Mucosa of descending colon (tissue), 3 donors: ENCODE measurements around the gene KLK12. TPM values are rescaled to one million over a fixed set of nuclear protein-coding genes. Genes with fewer than 3 reads are reported as not detected.

Experiments
- ATAC-seq: fragments of 200-7000 bp; cut with Tn5 transposase; one replicate; pipeline ENCODE4 v1.9.1; 2020; ENCODE audit warnings: mild to moderate bottlenecking, moderate library complexity
- DNase-seq, 3 donors: peaks; one replicate each; pipeline ENCODE4 v3.0.0-alpha.2; 2020
- H3K36me3 ChIP-seq: fragments of 200-600 bp; one replicate; pipeline ENCODE4 v1.8.0; 2021; ENCODE audit warnings: low read depth, mild to moderate bottlenecking
- H3K4me1 ChIP-seq: fragments of 200-600 bp; one replicate; pipeline ENCODE4 v1.8.0; 2021; ENCODE audit warnings: low read depth, mild to moderate bottlenecking
- H3K4me3 ChIP-seq: fragments of 200-600 bp; one replicate; pipeline ENCODE4 v1.8.0; 2021; ENCODE audit warnings: mild to moderate bottlenecking
- H3K9me3 ChIP-seq: fragments of 200-600 bp; one replicate; pipeline ENCODE4 v1.8.0; 2021; ENCODE audit warnings: mild to moderate bottlenecking
- intact Hi-C, 2 donors: fragments of 100-400 bp; cut with DNase I in 1 of 2; cut with micrococcal nuclease in 1 of 2; formaldehyde crosslinking; loops; one replicate each; pipeline versions ENCODE4 v1.11.0 to v1.11.1; 2022; cut with DNase I, micrococcal nuclease
- long read RNA-seq, 2 donors: library from polyadenylated mRNA; unstranded; transcript quantifications; one replicate each; pipeline ENCODE4 v2.0.0, GENCODE V29; 2019 to 2021
- total RNA-seq, 3 donors: library from RNA; stranded (reverse); fragmentation: NEBNext Ultra II Directional in 2 of 3; extraction: Animal tissue kit (Norgen Biotek cat#: 25700) in 2 of 3; gene quantifications; one replicate each; pipeline versions ENCODE4 v1.2.1 to v1.2.4, GENCODE V29; 2021 to 2023
- TF ChIP-seq, protein P1 (sequence below): fragments of 200-600 bp; IDR thresholded peaks from one replicate; pipeline ENCODE4 v1.8.0; 2022; ENCODE audit warnings: antibody characterized with exemption, mild to moderate bottlenecking
- donor health status: DM: no; HTN: no; CAD: no; lungs with moderate emphysema.
- donor health status: DM: no; HTN: no; CAD: no.
- donor health status: DM: no; HTN: yes; CAD: no.

The KLK12 gene, protein sequence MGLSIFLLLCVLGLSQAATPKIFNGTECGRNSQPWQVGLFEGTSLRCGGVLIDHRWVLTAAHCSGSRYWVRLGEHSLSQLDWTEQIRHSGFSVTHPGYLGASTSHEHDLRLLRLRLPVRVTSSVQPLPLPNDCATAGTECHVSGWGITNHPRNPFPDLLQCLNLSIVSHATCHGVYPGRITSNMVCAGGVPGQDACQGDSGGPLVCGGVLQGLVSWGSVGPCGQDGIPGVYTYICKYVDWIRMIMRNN
- total RNA-seq, result 1 to 10 TPM in 1 of 3 donors, not detected in 2; 1.0 TPM
- long read RNA-seq, donor 1, result 0 reads
- long read RNA-seq, donor 2, partial matches to known transcripts, result 0 of 1 reads
- long read RNA-seq, donor 2, other reads (novel, unspliced or antisense), result 1 of 1 reads

DNA sequence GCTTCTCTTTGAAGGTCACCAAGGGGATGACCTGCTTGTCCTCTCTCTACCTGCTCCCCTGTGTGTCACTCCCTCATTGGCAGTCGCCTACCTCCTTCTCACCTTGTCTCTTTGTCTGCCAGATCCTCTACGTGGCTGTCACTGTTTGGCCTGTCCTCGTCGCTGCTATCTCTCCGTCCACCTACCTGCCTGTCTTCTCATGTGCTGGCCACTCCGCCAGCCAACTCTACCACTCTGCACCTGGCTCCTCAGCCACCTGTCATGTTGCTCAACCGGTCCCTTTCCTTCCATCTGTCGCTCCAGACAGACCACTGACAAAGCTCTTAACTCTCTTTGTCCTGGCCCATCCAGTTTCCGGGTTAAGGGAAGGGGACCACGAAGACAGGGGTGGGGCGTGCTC lies at the start of gene KLK12:
Gene KLK12, minus strand, starts transcription at position 299 of the 400 bp plus-strand sequence. CDS start 381 bp downstream, outside the sequence.
- H3K36me3 ChIP-seq, result no peaks in the 10 kb centered on the region
- no peak within 1 kb of the TSS for H3K4me3 ChIP-seq
- no peak for DNase-seq
- no peaks in the 10 kb centered on the region for H3K4me1 ChIP-seq
- H3K9me3 ChIP-seq, result no peaks in the 10 kb centered on the region
- ATAC-seq, result peak; percentile 25
- TF ChIP-seq, protein P1, sequence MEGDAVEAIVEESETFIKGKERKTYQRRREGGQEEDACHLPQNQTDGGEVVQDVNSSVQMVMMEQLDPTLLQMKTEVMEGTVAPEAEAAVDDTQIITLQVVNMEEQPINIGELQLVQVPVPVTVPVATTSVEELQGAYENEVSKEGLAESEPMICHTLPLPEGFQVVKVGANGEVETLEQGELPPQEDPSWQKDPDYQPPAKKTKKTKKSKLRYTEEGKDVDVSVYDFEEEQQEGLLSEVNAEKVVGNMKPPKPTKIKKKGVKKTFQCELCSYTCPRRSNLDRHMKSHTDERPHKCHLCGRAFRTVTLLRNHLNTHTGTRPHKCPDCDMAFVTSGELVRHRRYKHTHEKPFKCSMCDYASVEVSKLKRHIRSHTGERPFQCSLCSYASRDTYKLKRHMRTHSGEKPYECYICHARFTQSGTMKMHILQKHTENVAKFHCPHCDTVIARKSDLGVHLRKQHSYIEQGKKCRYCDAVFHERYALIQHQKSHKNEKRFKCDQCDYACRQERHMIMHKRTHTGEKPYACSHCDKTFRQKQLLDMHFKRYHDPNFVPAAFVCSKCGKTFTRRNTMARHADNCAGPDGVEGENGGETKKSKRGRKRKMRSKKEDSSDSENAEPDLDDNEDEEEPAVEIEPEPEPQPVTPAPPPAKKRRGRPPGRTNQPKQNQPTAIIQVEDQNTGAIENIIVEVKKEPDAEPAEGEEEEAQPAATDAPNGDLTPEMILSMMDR, result no peak
- intact Hi-C loops, result no loop called here

DNA sequence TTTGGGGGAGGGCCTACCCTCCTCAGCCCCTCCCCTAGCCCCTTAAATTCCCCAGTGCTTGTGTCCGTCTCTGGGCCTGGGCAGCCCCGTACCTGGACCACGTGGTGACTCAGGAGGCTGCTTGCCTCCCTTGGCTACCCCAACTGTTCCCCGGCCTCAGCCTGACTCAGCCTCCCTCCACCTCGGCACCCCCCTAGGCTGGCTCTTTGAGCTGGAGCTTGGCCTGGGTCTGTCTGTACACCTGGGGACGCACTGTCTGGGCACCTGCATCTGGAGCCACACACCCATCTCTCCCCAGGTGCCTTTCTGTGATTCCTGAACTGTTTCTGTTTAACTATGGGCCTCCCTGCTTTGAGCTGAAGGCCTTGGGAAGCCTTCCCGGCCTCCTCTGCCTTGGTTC lies 49.7 kb upstream of the KLK12 start:
- H3K4me1 ChIP-seq, result no peaks in the 10 kb centered on the region
- no peaks in the 10 kb centered on the region for H3K36me3 ChIP-seq
- TF ChIP-seq, protein P1, result no peak
- intact Hi-C loops, result no loop called here
- ATAC-seq (no peak), DNase-seq (no peak)
- H3K9me3 ChIP-seq, result no peaks in the 10 kb centered on the region
- H3K4me3 ChIP-seq, result no peak overlapping the region

DNA sequence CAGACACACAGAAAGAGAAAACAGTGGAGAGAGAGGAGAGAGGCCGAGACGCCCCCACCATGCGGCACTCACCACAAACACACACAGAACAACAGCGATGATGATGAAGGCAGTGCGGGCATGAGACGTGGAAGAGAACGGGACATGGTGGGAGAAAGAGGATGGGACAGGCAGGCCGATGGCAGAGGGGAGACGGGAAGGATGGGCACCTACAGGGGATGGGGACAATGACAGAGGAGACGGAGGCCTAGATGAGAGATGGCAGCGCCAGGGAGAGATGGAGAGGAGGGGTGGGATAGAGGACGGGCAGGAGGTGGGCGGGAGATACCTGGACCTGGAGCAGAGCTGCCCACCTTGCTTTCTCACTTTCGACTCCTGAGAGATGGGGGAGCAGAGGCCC lies 49.0 kb upstream of the KLK12 start:
- no peaks in the 10 kb centered on the region for H3K4me1 ChIP-seq
- no peak for ATAC-seq
- TF ChIP-seq, protein P1, result no peak
- no peaks in the 10 kb centered on the region for H3K9me3 ChIP-seq
- no peak for DNase-seq
- no peak overlapping the region for H3K4me3 ChIP-seq
- no peaks in the 10 kb centered on the region for H3K36me3 ChIP-seq
- intact Hi-C loops, result no loop called here

DNA sequence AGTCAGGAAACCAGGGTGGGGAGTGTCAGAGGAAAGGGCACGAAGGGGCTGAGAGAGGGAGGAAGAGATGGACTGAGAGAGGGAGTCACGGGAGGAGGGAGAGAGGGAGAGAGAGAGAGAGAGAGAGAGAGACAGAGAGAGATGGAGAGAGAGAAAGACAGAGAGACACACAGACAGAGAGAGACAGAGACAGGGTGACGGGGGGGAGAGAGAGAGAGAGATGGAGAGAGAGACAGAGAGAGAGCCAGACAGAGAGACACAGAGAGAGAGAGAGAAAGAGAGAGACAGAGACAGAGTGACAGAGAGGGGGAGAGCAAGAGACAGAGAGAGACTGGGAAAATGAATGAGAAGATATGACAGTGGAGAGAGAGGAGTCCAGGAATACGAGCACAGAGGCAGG lies 48.4 kb upstream of the KLK12 start:
- DNase-seq, result no peak
- Histone ChIP-seq H3K36me3 (no peaks in the 10 kb centered on the region), H3K9me3 (no peaks in the 10 kb centered on the region), H3K4me3 (no peak overlapping the region), H3K4me1 (no peaks in the 10 kb centered on the region)
- intact Hi-C loops, result no loop called here
- TF ChIP-seq, protein P1, result no peak
- ATAC-seq, result no peak

DNA sequence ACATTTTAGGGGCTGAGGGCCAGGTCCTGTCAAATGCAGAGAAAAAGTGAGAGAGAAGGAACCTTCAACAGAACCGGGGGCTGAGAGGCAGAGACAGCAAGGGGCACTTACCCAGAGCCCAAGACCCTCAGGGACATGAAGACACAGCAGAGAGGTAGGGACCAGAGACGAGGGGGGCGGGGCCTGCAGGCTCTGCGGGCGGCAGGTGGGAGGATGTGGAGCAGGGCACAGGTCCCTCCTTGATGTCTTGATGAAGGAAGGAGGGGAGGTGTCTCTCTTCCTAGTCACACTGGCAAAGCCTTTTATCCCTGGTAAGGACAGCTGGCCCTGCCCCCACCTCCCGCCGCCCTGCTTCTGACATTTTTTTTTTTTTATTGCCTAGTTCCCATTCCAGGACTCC lies 47.8 kb upstream of the KLK12 start, which contains the start of gene KLK14:
Gene KLK14, minus strand, starts transcription at position 277 of the 400 bp plus-strand sequence. Its CDS starts 273 bp downstream, at position 4.
- Histone ChIP-seq H3K4me1 (no peaks in the 10 kb centered on the region), H3K36me3 (no peaks in the 10 kb centered on the region), H3K4me3 (no peak within 1 kb of the TSS), H3K9me3 (no peaks in the 10 kb centered on the region)
- TF ChIP-seq, protein P1, result no peak
- no peak for DNase-seq
- intact Hi-C loops, result no loop called here
- ATAC-seq, result no peak
